ENCODE results near the gene AMBRA1.

DNA sequence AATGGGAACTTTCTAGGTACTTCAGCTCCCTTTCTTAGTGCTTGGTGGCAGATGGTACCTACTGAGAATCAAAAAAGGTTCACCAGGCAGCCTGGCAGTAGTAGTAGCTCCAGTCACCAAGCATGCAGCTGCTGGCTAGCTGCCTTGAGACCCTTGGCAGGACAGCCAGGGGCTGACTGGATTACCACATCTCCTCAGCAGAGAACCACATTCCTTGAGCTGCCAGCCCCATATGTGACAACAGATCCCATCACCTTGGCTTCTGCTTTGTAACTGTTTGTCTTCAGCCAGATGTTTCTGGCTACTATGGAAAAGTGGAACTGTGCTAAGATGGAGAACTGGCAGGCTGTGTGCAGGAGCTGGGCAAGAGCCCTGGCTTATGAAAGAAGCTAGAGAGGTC is 162.6 kb downstream of the AMBRA1 start:
- TF ChIP-seq CTCF (IDR thresholded peaks at IDR 0.05; ENCODE audit: insufficient read depth, low read depth, low read length): no peak
- no peak for TF ChIP-seq EZH2 (IDR thresholded peaks at IDR 0.05; ENCODE audit: insufficient read depth, low read length)
